Measurements from ENCODE around the gene PRR30. TPM values are rescaled to one million over a fixed set of nuclear protein-coding genes. Genes with fewer than 3 reads are reported as not detected.

Gene PRR30
- total RNA-seq, 1 donor from 2014 or later = not detected

- H3K27me3 Mint-ChIP-seq = peaks cover 19% of the 10 kb centered on the region
- intact Hi-C loops (cut with micrococcal nuclease) = no loop called here
- no peak overlapping the region for H3K4me3 Mint-ChIP-seq
- H3K27ac Mint-ChIP-seq = no peak overlapping the region
- DNase-seq = no peak
- peaks cover 2% of the 10 kb centered on the region for H3K4me1 Mint-ChIP-seq
- H3K36me3 Mint-ChIP-seq (ENCODE audit: low read depth) = no peaks in the 10 kb centered on the region
- H3K9me3 Mint-ChIP-seq = no peaks in the 10 kb centered on the region
Observed at GRCh38 chr2:27170581-27171337, 31.5 kb upstream of the PRR30 start.

GRCh38 chr2:27164960-27165763, 26.0 kb upstream of the PRR30 start:
- Mint-ChIP-seq H3K27ac (no peak overlapping the region), H3K9me3 (no peaks in the 10 kb centered on the region), H3K4me3 (no peak overlapping the region), H3K4me1 (no peaks in the 10 kb centered on the region), H3K27me3 (peaks cover 4% of the 10 kb centered on the region), H3K36me3 (ENCODE audit: low read depth) (no peaks in the 10 kb centered on the region)
- intact Hi-C loops (cut with micrococcal nuclease) = no loop called here
- DNase-seq = no peak

DNA sequence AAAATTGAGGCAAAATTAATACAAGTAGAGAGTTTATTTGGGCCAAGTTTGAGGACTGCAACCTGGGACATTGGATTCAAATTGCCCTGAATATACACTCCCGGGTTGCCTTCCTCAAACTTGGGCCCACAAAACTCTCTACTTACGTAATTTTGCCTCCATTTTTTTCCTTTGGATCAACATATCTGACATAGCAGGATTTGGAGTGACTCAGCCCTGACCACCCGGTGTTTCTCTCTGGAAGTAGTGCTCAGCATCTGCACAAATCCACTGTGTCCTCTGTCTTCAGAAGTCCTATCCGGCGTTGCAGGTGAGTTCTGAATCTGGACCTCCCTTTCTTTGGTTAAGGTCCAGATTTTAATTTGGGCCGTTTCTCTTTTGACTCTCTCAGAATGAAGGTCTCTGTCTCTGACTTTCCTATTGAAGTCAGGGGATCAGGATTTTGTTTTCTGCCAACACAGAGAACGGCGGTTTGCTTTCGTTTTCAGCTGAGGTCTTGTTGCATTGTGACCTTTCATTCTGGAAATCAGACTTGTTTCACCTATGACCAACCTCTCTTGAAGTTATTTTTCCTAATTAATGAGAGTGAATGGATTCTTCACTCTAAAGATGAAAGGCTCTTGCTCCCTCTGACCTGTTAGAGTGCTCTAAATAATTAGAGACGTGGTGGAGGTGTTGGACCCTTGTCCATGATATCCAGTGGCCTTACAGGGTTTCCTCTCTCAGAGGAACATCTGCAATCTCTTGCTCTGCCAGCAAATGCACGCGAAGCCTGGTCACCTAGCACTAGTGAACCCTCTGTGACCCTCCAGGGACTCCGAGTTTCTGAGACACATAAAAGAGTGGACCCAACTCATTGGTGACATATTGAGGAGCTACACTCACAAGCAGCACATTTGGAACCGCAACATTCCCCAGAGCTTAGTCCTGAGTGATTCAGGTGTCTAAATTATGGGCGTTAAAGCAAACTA, 23.2 kb upstream of the PRR30 start:
- Mint-ChIP-seq H3K4me1 (no peaks in the 10 kb centered on the region), H3K27ac (no peak overlapping the region), H3K36me3 (ENCODE audit: low read depth) (no peaks in the 10 kb centered on the region), H3K9me3 (no peaks in the 10 kb centered on the region), H3K27me3 (no peaks in the 10 kb centered on the region), H3K4me3 (no peak overlapping the region)
- no peak for DNase-seq
- intact Hi-C loops (cut with micrococcal nuclease) = no loop called here

DNA sequence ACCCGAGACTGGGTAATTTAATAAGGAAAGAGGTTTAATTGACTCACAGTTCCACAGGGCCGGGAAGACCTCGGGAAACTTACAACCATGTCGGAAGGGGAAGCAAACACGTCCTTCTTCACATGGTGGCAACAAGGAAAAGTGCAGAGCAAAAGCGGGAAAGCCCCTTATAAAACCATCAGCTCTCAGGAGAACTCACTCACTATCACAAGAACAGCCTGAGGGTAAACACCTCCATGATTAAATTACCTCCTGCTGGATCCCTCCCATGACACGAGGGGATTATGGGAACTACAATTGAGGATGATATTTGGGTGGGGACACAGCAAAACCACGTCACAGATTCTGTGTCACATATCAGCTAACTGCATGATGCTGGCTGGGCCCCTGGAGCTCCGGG, 21.0 kb upstream of the PRR30 start:
- no peaks in the 10 kb centered on the region for H3K9me3 Mint-ChIP-seq

DNA sequence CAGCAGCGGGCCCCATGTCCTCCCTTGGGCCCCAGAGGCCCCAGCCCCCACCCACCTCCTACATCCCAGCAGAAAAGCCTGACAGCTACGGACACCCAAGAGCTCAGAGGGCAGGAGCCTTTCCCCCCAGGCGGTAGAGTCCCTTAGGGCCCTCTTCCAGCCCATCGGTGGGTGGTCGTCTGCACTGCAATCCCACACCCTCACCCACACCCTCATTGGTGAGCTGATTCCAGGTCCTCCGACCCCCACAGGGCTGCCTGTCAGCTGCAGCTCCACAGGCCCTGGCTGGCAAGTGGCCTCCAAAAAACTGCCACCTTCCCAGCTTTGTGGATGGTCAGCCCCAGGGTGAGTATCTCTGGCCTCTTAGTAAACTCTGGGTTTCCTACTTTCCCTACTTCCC, 20.1 kb upstream of the PRR30 start:
- DNase-seq = no peak
- peaks cover 1% of the 10 kb centered on the region for H3K27me3 Mint-ChIP-seq
- H3K9me3 Mint-ChIP-seq = no peaks in the 10 kb centered on the region
- intact Hi-C loops (cut with micrococcal nuclease) = no loop called here
- no peaks in the 10 kb centered on the region for H3K36me3 Mint-ChIP-seq (ENCODE audit: low read depth)
- no peak overlapping the region for H3K4me3 Mint-ChIP-seq
- H3K27ac Mint-ChIP-seq = no peak overlapping the region
- H3K4me1 Mint-ChIP-seq = no peaks in the 10 kb centered on the region

More for the DNA sequence above, 21.0 kb upstream of the PRR30 start:
- Mint-ChIP-seq H3K27ac (no peak overlapping the region), H3K4me3 (no peak overlapping the region), H3K27me3 (peaks cover 1% of the 10 kb centered on the region), H3K36me3 (ENCODE audit: low read depth) (no peaks in the 10 kb centered on the region), H3K4me1 (no peaks in the 10 kb centered on the region)
- intact Hi-C loops (cut with micrococcal nuclease) = no loop called here
- no peak for DNase-seq

GRCh38 chr2:27158468-27158867, 19.3 kb upstream of the PRR30 start:
- Mint-ChIP-seq H3K27ac (no peak overlapping the region), H3K4me1 (no peaks in the 10 kb centered on the region), H3K36me3 (ENCODE audit: low read depth) (no peaks in the 10 kb centered on the region), H3K27me3 (peaks cover 1% of the 10 kb centered on the region), H3K9me3 (no peaks in the 10 kb centered on the region), H3K4me3 (no peak overlapping the region)
- intact Hi-C loops (cut with micrococcal nuclease) = no loop called here
- no peak for DNase-seq

DNA sequence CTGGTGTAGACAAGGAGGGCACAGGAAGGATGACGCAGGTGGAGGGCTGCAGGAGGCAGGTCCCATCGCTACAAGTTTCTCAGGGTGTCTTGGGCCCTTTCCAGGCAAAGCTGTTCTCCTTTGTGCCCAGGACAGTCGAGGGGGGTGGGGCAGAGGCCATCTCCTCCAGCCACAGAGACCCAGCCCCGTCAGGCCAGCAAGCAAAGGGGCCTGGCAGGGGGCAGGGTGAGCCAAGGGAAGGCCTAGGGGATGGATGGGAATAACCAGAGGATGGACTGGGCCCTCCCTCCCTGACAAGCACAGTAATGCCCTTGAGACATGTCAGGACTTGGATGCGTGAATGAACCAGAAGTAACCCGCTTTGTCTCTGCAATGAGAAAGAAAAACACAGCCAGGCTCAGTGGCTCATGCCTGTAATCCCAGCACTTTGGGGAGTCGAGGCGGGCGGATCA, 15.9 kb upstream of the PRR30 start:
- H3K27ac Mint-ChIP-seq = no peak overlapping the region
- H3K4me1 Mint-ChIP-seq = peaks cover 5% of the 10 kb centered on the region
- no peaks in the 10 kb centered on the region for H3K9me3 Mint-ChIP-seq
- peaks cover 3% of the 10 kb centered on the region for H3K27me3 Mint-ChIP-seq
- intact Hi-C loops (cut with micrococcal nuclease) = no loop called here
- H3K4me3 Mint-ChIP-seq = no peak overlapping the region
- no peaks in the 10 kb centered on the region for H3K36me3 Mint-ChIP-seq (ENCODE audit: low read depth)
- DNase-seq = no peak

GRCh38 chr2:27154488-27154887, 15.3 kb upstream of the PRR30 start:
- Mint-ChIP-seq H3K27me3 (peaks cover 3% of the 10 kb centered on the region), H3K36me3 (ENCODE audit: low read depth) (no peaks in the 10 kb centered on the region), H3K4me3 (no peak overlapping the region), H3K4me1 (peaks cover 5% of the 10 kb centered on the region), H3K9me3 (no peaks in the 10 kb centered on the region), H3K27ac (no peak overlapping the region)
- DNase-seq = no peak
- intact Hi-C loops (cut with micrococcal nuclease) = no loop called here

- no peak for DNase-seq
- no peak overlapping the region for H3K4me3 Mint-ChIP-seq
- no peaks in the 10 kb centered on the region for H3K9me3 Mint-ChIP-seq
- peaks cover 5% of the 10 kb centered on the region for H3K4me1 Mint-ChIP-seq
- intact Hi-C loops (cut with micrococcal nuclease) = no loop called here
- peaks cover 3% of the 10 kb centered on the region for H3K27me3 Mint-ChIP-seq
- no peak overlapping the region for H3K27ac Mint-ChIP-seq
- H3K36me3 Mint-ChIP-seq (ENCODE audit: low read depth) = no peaks in the 10 kb centered on the region
Observed at GRCh38 chr2:27152796-27153464, 13.7 kb upstream of the PRR30 start.

DNA sequence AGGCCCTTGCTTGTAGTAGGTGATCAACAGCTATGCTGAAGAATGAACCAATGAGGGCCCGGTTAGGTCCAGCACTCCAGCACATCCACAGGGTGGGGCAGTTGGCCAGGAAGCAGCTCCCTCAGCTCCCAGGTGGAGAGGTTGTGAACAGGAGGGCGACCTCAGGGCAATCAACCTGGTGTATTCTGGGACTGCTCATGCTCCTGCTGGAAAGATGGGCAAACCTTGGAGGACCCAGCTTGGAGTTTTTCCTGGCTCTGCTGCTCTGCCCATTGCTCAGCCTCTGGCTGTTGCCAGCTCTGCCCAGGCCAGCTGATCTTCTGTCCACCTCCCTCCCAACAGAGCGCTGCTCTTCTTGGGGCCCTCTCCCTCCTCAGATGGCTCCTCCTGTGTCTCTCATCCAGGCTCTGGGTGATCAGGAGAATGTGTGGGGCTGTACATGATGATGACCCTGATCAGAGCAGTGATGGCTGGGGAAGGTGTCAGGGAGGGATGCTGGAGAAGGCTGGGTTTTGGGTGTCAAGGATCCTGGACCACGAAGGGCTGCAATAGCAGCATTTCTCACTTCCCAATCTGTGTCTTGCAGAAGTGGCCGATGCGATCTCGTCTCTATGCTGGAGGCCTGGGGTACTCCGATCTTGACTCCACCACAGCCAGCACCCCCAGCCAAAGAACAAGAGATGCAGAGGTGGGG, 13.0 kb upstream of the PRR30 start:
- Mint-ChIP-seq H3K27ac (no peak overlapping the region), H3K9me3 (no peaks in the 10 kb centered on the region), H3K27me3 (peaks cover 2% of the 10 kb centered on the region), H3K36me3 (ENCODE audit: low read depth) (no peaks in the 10 kb centered on the region), H3K4me1 (peaks cover 5% of the 10 kb centered on the region), H3K4me3 (no peak overlapping the region)
- DNase-seq = no peak
- intact Hi-C loops (cut with micrococcal nuclease) = no loop called here

GRCh38 chr2:27150639-27151230, 11.5 kb upstream of the PRR30 start:
- H3K4me1 Mint-ChIP-seq = peaks cover 5% of the 10 kb centered on the region
- intact Hi-C loops (cut with micrococcal nuclease) = no loop called here
- no peak overlapping the region for H3K27ac Mint-ChIP-seq
- no peaks in the 10 kb centered on the region for H3K9me3 Mint-ChIP-seq
- no peak overlapping the region for H3K4me3 Mint-ChIP-seq
- H3K36me3 Mint-ChIP-seq (ENCODE audit: low read depth) = no peaks in the 10 kb centered on the region
- no peak for DNase-seq
- peaks cover 2% of the 10 kb centered on the region for H3K27me3 Mint-ChIP-seq

- H3K4me3 Mint-ChIP-seq = no peak overlapping the region
- H3K27ac Mint-ChIP-seq = no peak overlapping the region
- H3K36me3 Mint-ChIP-seq (ENCODE audit: low read depth) = no peaks in the 10 kb centered on the region
- H3K27me3 Mint-ChIP-seq = peaks cover 3% of the 10 kb centered on the region
- no peak for DNase-seq
- intact Hi-C loops (cut with micrococcal nuclease) = no loop called here
- peaks cover 5% of the 10 kb centered on the region for H3K4me1 Mint-ChIP-seq
- no peaks in the 10 kb centered on the region for H3K9me3 Mint-ChIP-seq
Observed at GRCh38 chr2:27149570-27150405, 10.6 kb upstream of the PRR30 start.
